ENCODE measurements around the gene KLHL6.

KLHL6 gene

DNA sequence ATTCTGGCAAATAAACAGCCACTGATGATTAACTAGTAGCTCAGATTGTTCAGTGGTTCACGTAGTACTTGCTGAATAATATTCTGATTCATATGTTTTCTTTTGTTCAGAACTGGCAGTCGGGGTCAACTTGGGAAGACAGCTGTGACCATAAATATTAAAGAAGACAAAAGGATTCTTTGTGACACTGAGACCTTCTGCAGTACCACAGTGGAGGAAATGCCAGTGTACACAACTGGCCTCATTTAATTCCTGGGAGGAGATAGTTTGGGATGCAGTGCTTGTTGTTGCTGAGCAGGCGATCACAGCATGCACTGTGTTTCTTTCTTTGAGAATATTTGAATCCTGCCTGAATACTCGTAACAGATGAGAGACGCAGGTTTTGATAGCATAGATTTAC is 100.4 kb downstream of the KLHL6 start:
- TF ChIP-seq SIN3A (IDR thresholded peaks at IDR 0.05; ENCODE audit: borderline replicate concordance, insufficient read depth, low read length) (no peak), FOXP2 (optimal IDR thresholded peaks at IDR 0.05; ENCODE audit: borderline replicate concordance, extremely low read depth, extremely low read length, insufficient read depth) (no peak), TAF1 (IDR thresholded peaks at IDR 0.05; ENCODE audit: borderline replicate concordance, insufficient read depth, low read length) (no peak)

DNA sequence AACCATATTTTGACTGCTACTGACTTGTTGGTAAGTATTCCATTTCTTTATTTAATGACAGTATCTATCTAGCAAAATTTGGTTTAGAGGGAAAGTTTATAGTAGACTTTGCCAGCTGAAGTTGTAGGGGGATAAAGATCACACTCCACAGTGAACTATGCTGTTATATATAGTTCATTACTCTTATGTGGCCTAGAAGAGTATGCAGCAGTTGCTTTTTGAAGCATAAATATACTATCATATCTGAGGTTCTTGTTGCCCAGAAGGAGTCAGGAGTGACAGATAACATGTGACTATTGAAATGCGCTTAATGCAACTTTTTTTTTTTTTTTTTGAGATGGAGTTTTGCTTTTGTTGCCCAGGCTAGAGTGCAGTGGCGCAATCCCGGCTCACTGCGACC is 101.4 kb downstream of the KLHL6 start:
- TF ChIP-seq, protein P1, sequence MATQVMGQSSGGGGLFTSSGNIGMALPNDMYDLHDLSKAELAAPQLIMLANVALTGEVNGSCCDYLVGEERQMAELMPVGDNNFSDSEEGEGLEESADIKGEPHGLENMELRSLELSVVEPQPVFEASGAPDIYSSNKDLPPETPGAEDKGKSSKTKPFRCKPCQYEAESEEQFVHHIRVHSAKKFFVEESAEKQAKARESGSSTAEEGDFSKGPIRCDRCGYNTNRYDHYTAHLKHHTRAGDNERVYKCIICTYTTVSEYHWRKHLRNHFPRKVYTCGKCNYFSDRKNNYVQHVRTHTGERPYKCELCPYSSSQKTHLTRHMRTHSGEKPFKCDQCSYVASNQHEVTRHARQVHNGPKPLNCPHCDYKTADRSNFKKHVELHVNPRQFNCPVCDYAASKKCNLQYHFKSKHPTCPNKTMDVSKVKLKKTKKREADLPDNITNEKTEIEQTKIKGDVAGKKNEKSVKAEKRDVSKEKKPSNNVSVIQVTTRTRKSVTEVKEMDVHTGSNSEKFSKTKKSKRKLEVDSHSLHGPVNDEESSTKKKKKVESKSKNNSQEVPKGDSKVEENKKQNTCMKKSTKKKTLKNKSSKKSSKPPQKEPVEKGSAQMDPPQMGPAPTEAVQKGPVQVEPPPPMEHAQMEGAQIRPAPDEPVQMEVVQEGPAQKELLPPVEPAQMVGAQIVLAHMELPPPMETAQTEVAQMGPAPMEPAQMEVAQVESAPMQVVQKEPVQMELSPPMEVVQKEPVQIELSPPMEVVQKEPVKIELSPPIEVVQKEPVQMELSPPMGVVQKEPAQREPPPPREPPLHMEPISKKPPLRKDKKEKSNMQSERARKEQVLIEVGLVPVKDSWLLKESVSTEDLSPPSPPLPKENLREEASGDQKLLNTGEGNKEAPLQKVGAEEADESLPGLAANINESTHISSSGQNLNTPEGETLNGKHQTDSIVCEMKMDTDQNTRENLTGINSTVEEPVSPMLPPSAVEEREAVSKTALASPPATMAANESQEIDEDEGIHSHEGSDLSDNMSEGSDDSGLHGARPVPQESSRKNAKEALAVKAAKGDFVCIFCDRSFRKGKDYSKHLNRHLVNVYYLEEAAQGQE (IDR thresholded peaks at IDR 0.05; ENCODE audit: insufficient read depth in 1 of 2, low read depth in 2 of 2, low read length in 2 of 2): no peak
- TF ChIP-seq POLR2AphosphoS5 (IDR thresholded peaks at IDR 0.05; ENCODE audit: low read depth, low read length): no peak
- TF ChIP-seq FOXP2 (optimal IDR thresholded peaks at IDR 0.05; ENCODE audit: borderline replicate concordance, extremely low read depth, extremely low read length, insufficient read depth): no peak
- no peak for TF ChIP-seq TAF1 (IDR thresholded peaks at IDR 0.05; ENCODE audit: borderline replicate concordance, insufficient read depth, low read length)
- no peak for TF ChIP-seq SIN3A (IDR thresholded peaks at IDR 0.05; ENCODE audit: borderline replicate concordance, insufficient read depth, low read length)

DNA sequence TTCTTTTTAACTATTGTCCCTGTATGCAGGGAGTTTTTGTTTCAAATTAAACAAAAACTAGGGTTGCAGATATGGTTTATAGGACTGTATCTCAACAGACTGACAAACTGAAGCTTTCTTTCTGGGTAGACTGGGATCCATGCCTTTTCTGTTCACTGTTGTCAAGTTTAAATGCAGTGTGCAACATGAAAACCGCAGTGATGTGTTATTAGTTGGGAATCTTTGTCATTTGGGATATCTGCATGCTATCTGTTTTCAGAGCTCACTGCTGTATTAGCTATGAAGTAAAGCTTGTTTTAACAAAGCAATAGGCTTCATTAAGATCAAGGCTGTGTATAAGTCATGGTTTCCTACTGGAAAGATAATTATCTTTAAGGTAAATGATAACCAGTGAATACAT is 105.7 kb downstream of the KLHL6 start:
- TF ChIP-seq FOXP2 (optimal IDR thresholded peaks at IDR 0.05; ENCODE audit: borderline replicate concordance, extremely low read depth, extremely low read length, insufficient read depth): no peak
- TF ChIP-seq, protein P1 (IDR thresholded peaks at IDR 0.05; ENCODE audit: insufficient read depth in 1 of 2, low read depth in 2 of 2, low read length in 2 of 2): no peak
- TF ChIP-seq SIN3A (IDR thresholded peaks at IDR 0.05; ENCODE audit: borderline replicate concordance, insufficient read depth, low read length): no peak
- no peak for TF ChIP-seq POLR2AphosphoS5 (IDR thresholded peaks at IDR 0.05; ENCODE audit: low read depth, low read length)
- TF ChIP-seq TAF1 (IDR thresholded peaks at IDR 0.05; ENCODE audit: borderline replicate concordance, insufficient read depth, low read length): no peak

DNA sequence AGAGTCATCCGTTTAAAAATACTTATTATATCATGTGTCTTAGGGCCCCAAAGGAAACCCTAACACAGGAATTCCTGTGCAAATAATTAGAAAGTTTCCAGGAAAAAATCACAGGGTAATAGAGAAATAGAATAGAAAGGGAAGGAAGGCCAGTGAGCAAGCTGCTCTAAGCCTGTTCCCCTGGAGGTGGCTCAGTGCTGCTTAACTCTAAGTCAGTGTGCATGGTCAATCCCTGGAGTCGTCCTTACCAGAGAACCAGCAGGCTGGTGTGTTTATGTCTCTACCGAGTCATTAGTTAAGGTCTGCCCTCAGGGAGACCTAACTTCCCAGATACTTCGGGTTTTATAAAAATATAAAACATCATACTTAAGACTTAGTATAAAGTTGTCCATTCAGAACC is 106.1 kb downstream of the KLHL6 start:
- no peak for TF ChIP-seq TAF1 (IDR thresholded peaks at IDR 0.05; ENCODE audit: borderline replicate concordance, insufficient read depth, low read length)
- TF ChIP-seq SIN3A (IDR thresholded peaks at IDR 0.05; ENCODE audit: borderline replicate concordance, insufficient read depth, low read length): no peak
- TF ChIP-seq, protein P1 (IDR thresholded peaks at IDR 0.05; ENCODE audit: insufficient read depth in 1 of 2, low read depth in 2 of 2, low read length in 2 of 2): no peak

DNA sequence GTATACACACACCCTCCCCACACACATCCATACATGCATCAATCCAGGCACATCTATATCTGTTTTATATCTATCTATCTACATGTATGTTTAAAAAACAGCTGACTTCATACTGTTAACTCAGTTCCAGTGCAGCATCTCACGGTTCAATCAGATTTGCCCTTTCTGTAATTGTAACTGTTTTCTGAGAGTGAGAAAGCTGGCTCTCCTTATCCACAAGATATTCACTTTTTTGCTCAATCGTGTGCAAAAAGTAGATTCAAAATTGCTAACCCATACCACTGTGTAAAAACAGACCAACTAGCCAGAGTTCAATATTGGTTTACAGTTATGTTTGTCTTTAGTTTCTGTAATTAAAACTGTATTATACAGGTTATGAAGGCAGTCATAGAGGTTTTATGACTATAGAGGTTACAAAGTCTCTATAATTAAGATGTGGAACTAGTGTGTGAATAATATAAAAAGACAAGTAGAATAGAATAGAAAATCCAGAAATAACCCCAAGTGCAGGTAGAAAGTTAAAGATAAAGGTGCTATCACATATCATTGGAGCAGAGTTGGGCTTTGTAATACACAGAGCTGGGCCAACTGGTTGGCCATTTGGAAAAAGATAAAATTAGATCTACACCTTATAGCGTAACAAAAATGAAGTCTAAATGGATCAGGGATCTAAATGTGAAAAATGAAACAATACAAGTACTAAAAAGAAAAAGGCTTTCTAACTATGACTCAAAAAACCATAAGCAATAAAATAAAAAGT is 107.0 kb downstream of the KLHL6 start:
- no peak for TF ChIP-seq FOXP2 (optimal IDR thresholded peaks at IDR 0.05; ENCODE audit: borderline replicate concordance, extremely low read depth, extremely low read length, insufficient read depth)
- TF ChIP-seq, protein P1 (IDR thresholded peaks at IDR 0.05; ENCODE audit: insufficient read depth in 1 of 2, low read depth in 2 of 2, low read length in 2 of 2): no peak
- TF ChIP-seq POLR2AphosphoS5 (IDR thresholded peaks at IDR 0.05; ENCODE audit: low read depth, low read length): no peak
- TF ChIP-seq SIN3A (IDR thresholded peaks at IDR 0.05; ENCODE audit: borderline replicate concordance, insufficient read depth, low read length): no peak
- TF ChIP-seq TAF1 (IDR thresholded peaks at IDR 0.05; ENCODE audit: borderline replicate concordance, insufficient read depth, low read length): no peak
